GM19438 (cell line): ENCODE measurements around the gene GPR55.
A peak's percentile ranks its signal among the peaks of the same experiment; 100 is the strongest.

Source experiments
- ATAC-seq: cut with Tn5 transposase; IDR thresholded peaks from one replicate; pipeline ENCODE4 v1.9.1; 2021; ENCODE audit warnings: low read depth; ENCODE audit not compliant: unreplicated experiment

GPR55 gene

DNA sequence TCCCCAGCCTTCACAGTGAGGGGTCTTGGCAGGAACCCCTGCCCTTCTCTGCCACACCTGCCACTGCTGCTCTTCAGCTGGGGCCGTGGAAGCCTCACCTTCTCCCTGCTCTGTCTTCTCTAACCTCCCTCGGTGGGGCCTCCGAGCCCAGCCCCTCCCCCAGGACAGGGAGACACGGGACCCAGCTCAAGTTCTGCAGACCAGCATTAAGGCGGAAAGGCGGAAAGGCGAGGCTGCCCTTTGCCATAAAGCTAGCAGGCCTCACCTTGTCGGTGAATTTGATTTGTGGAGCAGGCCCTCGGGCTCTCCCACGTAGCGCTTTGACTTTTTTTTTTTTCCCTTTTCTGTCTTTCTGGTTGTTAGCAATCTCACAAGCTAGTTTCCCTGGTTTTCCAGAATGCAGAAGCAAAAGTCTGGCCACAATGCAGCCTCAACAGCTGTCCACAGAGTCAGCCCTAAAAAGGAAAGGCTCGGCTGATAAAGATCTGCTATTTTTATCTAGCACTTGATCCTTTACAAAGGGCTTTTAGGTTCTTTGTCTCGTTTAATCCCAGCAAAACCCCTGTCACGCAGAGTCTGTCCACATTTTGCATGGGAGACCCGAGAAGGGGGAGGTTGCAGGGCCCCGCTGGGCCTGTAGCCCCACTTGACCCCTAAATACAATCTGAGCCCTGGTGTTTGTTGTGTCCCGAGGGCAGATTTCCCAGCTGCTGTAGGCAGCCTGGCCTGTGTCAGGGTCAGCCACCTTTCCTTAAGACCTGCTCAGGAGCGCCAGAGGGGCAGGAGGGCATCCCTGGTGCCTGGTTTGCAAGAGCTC, 54.3 kb downstream of the GPR55 start:
- no peak for ATAC-seq

DNA sequence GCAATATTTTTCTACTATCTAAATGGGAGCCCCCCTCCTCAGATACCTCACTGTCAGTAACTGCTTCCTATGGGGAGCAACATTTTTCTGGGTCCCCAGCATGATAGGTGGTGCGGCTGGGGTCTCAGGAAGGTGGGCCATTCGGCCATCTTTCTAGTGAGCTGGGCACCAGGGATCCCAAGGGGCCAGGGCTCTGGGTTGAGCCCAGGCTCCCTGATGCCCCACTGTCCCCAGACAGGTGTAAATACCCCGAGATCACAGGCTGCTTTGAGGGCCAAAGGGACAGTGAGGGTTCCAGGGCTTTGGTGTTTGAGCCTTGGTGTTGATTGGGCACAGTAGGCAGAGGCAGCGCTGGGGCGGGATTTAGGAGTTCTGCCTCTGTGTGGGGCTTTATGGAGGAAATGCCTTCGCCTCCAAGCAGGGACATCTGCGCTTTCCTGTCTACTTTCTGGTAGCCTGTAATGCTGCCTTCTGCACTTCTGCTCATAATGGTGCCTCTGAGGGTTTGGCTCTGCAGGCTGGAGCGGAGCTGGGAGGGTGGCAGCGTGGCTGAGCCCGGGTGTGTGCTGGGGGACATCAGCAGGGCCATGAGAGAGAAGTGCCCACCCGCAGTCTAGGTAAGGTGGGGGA, 55.0 kb downstream of the GPR55 start:
- no peak for ATAC-seq

DNA sequence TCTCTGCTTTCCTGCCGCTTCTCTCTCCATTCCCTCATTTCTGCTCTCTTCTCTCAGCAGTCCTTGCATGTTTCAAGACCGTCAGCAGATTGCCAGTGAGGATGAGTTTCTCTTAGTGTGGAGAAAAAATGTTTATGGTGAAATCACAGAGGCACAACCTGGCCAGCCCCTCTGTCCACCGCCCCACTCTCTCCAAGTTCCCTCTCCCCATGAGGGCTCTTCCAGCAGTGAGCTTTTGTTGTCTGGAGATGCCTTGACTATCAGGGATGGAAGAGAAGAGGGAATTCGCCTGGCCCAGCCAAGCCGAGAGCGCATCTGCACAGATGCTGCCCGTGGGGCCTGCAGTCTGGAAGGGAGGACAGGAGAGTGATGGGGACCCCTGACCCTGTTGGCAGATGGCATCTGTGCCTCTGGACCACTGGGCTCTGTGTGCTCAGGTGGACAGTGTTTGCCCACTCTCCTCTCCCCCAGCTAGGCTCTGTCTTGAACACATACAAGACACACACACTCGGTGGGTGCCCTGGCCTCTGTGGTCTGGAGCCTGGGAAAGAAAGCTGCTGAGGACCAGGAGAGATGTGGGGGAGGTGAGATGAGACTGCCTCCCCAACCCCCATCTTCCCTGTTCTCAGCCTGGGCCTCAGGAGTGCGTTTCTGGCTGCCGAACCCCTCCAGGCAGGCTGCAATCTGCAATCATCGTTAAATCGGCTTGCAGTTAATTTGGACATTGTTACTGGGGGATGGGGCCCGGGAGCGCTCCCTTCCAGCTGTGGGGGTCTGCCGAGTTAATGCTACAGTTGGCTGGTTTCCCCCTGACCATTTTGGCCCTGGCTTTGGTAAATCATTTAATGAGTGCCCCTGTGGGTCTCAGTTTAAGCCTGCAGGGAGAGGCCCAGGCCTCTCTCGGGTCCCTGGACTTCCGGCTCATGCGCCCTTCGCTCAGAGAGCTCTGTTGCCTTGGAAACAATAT, 55.8 kb downstream of the GPR55 start:
- no peak for ATAC-seq

DNA sequence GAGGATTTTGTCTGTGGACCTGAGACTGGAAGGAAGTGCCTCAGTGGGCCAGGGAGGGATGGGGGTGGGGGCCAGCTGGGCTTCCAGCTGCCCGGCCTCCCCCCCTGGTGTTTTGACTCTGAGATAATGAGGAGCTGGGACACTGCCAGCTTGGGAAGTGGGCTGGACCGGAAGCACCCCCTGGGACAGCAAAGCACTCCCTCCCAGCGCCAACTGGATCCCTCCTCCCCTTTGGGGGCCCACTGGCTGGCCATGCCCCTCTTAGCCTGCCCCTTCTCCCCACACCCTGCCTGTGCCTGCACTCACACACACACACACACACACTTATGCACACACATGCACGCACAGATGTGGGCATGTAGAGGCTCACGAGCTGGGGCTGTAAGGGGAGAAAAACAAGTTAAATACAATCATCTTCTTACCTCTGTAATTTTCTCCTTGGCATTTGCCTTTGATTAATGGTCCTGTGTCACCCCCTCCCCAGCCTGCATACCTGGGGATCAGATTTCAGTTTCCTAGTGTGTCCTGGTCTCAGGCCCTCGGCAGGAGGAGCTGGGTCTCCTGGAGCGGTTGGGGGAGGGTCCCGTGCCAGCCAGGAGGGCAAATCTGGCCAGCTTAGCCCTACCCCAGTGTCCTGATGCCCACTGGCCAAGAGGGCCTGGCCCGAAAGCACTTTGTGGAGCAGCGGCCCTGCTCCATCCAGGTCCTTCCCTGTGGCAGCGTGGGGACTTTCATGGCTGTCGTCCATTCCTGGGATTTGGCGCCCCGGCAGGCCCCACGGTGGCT, 56.7 kb downstream of the GPR55 start:
- no peak for ATAC-seq

DNA sequence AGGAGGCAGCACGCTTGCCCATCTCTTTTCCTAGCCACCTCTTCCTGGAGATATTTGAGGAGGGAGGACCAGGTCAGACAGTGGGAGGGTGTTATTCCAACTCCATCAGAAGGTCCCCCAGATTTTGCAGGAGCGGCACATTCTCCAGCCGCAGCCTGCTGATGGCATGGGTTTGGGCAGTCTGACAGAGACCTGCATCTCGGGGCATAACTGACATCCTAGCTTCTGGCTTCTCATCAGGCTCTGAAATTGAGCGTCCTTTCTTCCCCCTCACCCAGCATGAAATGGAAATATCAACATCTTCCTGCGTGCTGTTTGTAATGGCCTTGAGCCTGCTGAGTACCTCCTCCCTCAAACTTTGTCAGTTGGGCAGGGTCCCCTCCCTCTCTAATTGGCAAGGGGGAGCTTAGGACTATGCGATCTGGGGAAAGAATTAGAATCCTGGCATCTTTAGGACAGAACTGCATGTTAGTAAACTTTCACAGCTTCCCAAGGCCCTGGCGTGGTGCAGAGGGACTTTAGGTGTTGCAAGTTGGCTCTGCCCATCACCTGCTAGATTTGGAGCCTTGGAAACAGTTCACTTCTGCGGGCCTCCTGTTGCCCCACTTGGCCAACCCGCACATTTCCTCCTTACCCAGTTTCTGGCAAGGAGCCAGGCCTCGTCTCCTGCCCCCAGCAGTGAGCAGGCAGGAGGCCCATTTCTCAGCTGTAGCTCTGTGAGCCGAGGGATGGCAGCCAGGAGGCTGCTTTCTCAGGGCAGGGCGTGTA, 58.1 kb downstream of the GPR55 start:
- ATAC-seq = no peak

DNA sequence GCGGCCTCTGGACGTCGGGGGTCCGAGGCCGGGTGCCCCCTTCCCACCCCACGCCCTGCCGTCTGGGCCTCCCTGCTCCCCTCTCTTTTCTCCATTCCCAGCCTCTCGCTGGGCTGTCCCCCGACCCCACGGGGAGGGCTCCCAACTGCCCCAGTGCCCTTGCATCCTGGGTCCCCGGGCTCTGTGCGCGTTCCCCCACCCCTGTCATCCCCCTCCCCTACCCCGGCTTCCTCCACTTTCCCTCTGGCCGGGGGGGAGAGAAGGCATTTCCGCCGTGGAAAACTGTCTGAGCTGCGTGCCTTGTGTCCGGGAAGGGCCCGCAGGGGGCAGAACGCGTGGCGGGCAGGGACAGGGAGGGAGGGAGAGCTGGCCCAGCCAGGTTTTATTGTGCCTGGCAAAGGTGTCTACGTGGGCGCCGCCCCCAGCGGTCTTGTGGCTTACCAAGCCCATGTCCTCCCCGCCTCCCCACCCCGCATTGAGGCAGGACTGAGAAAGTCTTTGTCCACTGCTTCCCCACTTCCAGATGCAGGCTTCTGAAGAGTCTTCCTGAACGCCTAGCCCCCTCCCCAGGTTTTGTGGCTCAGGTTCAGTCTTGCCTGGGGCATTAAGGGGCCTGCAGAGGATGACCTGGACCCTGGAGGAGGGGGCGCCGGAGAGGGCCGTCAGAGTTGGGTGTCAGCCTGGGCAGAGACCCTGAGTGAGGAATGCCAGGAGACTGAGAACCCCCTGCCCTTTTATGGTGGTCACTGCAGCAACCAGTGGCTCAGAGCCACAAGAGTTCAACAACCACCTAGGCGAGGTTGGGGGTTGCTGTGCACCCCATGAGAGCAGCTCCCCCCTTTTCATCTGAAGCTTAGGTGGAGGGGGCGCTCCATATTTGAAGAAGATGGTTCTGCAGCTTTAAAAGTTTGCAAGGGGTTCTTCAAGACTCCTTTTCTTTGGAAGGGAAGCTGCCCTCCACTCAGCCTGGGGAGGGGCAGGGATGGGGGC, 59.0 kb downstream of the GPR55 start:
- ATAC-seq = no peak

DNA sequence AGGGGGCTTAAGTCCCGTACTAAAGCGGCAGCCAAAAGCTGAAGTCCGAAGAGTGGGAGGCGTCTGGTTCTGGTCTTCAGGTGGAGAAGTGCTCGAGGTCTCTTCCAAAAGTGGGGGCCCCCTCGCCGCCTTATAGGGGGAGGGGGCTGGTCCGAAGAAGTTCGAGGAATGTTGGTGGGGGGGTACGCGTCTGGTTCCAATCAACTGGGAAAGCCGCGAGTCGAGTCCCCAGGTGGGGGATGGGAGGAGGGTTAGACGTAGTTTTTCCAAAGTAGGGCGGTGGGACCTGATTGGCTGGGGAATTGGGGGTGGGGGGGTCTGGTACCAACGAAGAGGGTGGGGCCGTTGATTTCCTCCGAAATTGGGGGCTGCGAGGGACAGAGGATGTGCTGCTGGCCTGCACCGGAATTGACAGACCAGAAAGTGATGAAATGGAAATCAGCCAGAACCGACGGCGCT, 59.7 kb downstream of the GPR55 start:
- ATAC-seq = no peak

DNA sequence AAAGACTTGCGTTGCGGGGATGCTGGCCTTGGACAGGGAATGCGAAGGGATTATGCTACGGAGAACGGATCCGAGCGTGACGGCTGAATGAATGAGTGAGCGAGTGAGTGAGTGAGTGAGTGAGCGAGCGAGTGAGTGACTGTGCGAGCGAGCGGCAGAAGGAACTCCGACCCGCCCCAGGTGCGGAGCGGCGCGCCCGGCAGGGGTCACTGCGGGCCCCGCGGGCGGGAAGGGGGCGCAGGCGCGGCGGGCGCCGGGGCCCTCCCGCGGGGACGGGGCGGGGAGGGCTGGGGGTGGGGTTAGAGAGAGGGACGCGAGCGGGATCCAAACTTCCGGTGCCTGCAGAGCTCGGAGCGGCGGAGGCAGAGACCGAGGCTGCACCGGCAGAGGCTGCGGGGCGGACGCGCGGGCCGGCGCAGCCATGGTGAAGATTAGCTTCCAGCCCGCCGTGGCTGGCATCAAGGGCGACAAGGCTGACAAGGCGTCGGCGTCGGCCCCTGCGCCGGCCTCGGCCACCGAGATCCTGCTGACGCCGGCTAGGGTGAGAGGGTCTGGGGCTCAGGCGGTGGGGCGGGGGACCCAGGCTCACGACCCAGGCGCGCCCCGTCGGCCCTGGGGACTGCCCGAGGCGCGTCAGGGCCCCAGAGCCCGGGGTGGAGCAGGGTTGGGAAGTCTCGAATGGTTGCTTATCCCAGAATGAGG, 60.3 kb downstream of the GPR55 start, which contains the start of gene ITM2C:
Gene ITM2C, plus strand, starts transcription at position 338 of the 702 bp plus-strand sequence. Its CDS starts 84 bp downstream, at position 422.
- ATAC-seq = peak; percentile 56

DNA sequence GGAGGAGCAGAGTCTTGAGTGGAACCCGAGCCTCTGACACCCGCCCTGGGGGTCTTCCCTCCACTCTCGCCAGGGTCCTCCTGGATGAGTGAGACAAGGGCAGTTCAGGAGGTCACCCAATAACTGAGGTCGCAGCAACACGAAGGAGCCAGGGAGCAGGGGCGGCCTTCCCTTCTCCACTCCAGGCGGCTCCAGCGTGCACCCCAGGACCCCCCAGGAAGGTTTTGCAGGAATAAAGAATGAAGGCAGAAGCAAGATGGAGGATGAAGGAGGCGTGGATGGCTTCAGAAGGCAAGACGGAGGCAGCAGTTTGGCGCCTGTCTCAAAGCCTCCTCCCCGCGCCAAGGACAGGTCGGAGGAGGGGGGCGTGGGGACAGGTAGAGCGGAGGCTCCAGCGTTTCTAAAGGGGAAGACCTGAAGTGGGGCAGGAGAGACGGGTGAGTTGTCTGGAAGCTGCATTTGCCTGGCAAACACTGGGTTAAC, 60.9 kb downstream of the GPR55 start:
- no peak for ATAC-seq

DNA sequence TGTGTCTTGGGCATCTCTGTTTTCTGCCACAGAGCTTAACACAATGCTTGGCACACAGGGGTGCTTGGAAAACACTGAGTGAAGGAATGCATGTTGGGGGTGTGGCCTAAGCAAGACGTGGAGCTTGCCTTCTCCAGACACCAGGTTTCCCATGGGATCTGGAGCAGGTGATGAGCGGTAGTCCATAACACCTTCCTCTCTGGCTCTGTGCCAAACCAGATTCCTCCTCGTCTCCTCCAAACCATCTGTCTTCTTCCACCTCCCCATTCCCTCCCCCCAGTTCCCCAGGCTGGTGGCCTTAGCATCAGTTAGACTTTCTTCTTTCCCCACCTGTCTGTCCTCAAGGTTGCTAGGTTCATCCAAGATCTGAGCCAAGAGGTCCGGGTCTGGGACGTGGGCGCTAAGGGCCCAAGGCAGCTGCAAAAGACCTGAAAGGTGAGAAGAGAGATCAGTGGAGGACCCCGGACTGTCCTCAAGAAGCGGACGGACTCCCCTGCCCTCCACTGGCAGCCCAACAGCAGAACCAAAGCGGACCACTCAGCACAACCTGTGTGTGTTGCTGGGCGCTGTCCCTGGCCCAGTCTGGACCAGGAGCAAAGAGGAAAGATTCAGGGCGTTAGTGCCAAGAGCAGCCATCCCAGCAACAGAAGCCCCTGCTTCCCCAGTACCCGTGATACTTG, 61.5 kb downstream of the GPR55 start:
- ATAC-seq = no peak

DNA sequence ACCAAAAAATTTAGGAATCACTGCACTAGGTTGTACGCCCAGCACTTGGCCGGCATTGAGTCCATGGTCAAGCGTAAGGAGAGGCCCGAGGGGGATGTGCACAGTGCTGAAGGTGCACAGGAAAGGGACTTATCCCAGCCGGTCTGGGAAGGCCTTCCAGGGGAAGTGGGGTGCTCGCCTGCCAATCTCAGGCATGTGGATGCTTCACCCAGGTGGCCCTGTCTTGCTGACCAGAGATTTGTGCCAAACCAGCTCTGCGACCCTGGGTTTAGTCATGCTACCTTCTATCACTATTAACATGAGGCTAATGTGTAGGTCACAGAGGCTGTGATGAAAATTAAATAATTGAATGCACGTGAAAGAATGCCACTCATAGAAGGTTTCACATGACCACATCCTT, 62.0 kb downstream of the GPR55 start:
- ATAC-seq = no peak

DNA sequence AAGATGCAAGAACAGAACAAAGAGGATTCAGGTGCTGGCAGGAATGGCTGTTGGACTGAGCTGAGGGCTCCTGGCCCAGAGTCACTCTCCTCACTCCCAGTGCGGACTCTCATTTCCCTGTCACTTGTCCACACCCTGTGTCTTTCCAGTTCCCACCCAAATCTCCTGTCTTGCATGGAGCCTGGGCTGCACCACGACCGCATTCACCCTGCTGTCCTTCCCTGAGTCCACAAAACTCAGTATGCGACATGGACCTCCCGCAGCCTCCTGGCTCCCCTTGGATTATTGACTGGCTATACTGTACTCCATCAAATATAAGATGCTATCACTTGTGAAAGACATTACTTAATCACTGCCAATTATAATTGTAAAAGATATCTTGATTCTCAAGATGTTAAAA, 62.8 kb downstream of the GPR55 start:
- ATAC-seq = no peak

DNA sequence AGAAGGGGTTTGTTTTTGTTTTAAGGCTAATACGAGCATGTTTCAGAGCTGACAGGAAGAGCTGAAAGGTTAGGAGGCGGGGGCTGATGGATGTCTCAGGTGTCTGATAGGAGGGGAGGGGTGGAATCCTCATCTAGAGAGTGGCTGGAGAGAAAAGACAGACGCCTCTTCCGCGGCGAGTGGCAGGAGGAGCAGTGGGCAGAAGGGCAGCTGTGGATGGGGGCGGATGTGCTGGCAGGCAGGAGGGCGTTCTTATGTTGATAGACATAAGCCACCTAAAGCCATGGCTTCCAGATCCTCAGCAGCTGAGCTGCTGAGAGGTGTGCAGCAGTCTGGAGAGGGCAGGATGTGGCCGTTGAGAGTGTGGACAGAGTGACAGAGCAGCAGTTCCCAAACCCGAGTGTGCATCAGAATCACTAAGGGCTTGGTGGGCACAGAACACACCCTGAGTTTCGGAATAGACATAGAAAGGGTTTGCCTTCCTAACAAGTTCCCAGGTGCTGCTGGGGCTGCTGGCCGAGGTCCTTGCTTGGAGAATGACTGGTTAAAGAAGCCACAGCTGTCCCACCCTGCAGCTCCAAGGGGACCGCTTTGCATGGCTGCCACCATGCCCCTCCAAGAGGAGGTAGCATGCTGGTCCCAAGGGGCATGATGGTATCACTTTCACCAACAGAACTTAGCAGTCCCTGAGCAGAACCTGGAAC, 63.3 kb downstream of the GPR55 start:
- no peak for ATAC-seq
